ENCODE data around the gene TIMELESS.
"Not testable (repeated sequence)": the region's sequence is repeated elsewhere in the genome, so short reads cannot be mapped to it uniquely, and the experiment has no call there.

Gene TIMELESS

GRCh38 chr12:56468216-56469006 lies 19.2 kb upstream of the TIMELESS start, which contains the start of gene SPRYD4:
SPRYD4 (plus strand) TSS chr12:56468578; CDS start chr12:56468592, 14 bp downstream.
- DNase-seq: peak; percentile 98

GRCh38 chr12:56462565-56462964 lies 13.3 kb upstream of the TIMELESS start:
- DNase-seq: no peak

GRCh38 chr12:56461235-56462159 lies 12.3 kb upstream of the TIMELESS start:
- no peak for DNase-seq

GRCh38 chr12:56457817-56458216 lies 8.6 kb upstream of the TIMELESS start:
- no peak for DNase-seq

- DNase-seq: no peak
These were observed 5.3 kb upstream of the TIMELESS start, which contains the start of gene MIP for GRCh38 chr12:56454557-56454956. MIP (minus strand) TSS chr12:56454657; CDS start chr12:56454613, 44 bp downstream.

GRCh38 chr12:56451147-56451546 lies 1.9 kb upstream of the TIMELESS start:
- DNase-seq: no peak

- DNase-seq: no peak
These were observed 1.0 kb upstream of the TIMELESS start for GRCh38 chr12:56450241-56450640.

- DNase-seq: no peak
These were observed 377 bp upstream of the TIMELESS start for GRCh38 chr12:56449622-56449984.

- DNase-seq: not testable (repeated sequence)
These were observed 6.0 kb downstream of the TIMELESS start for GRCh38 chr12:56443208-56443607.

- DNase-seq: no peak
These were observed 11.6 kb downstream of the TIMELESS start for GRCh38 chr12:56437430-56438176.

- DNase-seq: no peak
These were observed 14.4 kb downstream of the TIMELESS start for GRCh38 chr12:56434828-56435227.

- DNase-seq: no peak
These were observed 17.4 kb downstream of the TIMELESS start for GRCh38 chr12:56431850-56432249.

- no peak for DNase-seq
These were observed 17.9 kb downstream of the TIMELESS start for GRCh38 chr12:56431288-56431687.

- DNase-seq: no peak
These were observed 23.2 kb downstream of the TIMELESS start for GRCh38 chr12:56425940-56426438.

GRCh38 chr12:56425193-56425592 lies 24.0 kb downstream of the TIMELESS start:
- no peak for DNase-seq

- DNase-seq: no peak
These were observed 28.8 kb downstream of the TIMELESS start for GRCh38 chr12:56420411-56420810.

- no peak for DNase-seq
These were observed 31.5 kb downstream of the TIMELESS start for GRCh38 chr12:56417739-56418138.

- DNase-seq: no peak
These were observed 34.8 kb downstream of the TIMELESS start for GRCh38 chr12:56414401-56414800.

GRCh38 chr12:56413392-56413791 lies 35.8 kb downstream of the TIMELESS start:
- DNase-seq: no peak

GRCh38 chr12:56411781-56412639 lies 37.2 kb downstream of the TIMELESS start:
- DNase-seq: no peak

GRCh38 chr12:56410768-56411167 lies 38.5 kb downstream of the TIMELESS start:
- no peak for DNase-seq

Measured in suppressor macrophage treated with lipopolysaccharide for 4 hours (primary cell).